GM21737 (cell line): ENCODE measurements around the gene GDPGP1.
"Not testable (repeated sequence)": the region's sequence is repeated elsewhere in the genome, so short reads cannot be mapped to it uniquely, and the experiment has no call there.

ENCODE experiments used
- ATAC-seq: cut with Tn5 transposase; IDR thresholded peaks from one replicate; pipeline ENCODE4 v1.9.1; 2021; ENCODE audit warnings: mild to moderate bottlenecking, moderate library complexity; ENCODE audit not compliant: unreplicated experiment

The GDPGP1 gene

GRCh38 chr15:90234096-90234988 is at the start of gene GDPGP1:
Gene GDPGP1, plus strand, starts transcription at chr15:90234209. Its CDS starts 6,700 bp downstream, at chr15:90240909.
- no peak for ATAC-seq

GRCh38 chr15:90184786-90185704 is 49.0 kb upstream of the GDPGP1 start:
- peak; percentile 69 for ATAC-seq

GRCh38 chr15:90187257-90187868 is 46.6 kb upstream of the GDPGP1 start:
- no peak for ATAC-seq

GRCh38 chr15:90188065-90188464 is 45.9 kb upstream of the GDPGP1 start:
- ATAC-seq, result not testable (repeated sequence)

DNA sequence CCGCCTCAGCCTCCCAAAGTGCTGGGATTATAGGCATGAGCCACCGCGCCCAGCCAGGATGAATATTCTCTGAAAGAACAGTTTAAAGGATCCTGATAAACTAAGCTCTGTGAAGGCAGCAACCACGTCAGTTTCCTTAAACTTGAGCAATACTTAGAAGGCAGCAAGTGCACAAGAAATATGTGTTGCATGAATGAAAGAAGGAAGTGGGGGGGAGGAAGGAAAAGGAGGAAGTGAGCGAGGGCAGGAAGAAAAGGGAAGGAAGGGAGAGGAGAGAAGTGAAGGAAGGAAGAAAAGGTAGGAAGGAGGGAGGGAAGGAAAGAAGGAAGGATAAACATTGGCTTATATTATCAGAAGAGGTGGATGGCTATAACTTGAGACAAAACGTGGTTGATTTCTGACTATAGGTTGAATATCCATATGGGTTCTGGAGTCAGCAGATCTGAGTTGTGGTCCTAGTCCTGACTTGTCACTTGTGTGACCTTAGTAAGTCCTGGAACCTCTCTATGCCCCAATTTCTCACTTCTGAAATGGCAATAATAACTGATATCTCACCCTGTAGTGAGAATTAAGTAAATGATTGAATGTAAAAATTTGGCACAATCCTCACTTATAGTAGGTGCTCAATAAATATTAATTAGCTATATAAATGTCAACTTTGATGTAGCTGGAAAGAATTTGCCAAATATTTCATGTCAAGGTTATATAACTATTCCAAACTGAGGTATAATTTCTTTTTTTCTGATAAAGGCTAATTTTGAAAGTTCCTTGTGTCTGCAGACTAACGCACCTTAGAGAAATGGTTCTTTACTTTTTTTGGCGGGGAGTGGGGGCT is 44.9 kb upstream of the GDPGP1 start:
- ATAC-seq, result no peak

DNA sequence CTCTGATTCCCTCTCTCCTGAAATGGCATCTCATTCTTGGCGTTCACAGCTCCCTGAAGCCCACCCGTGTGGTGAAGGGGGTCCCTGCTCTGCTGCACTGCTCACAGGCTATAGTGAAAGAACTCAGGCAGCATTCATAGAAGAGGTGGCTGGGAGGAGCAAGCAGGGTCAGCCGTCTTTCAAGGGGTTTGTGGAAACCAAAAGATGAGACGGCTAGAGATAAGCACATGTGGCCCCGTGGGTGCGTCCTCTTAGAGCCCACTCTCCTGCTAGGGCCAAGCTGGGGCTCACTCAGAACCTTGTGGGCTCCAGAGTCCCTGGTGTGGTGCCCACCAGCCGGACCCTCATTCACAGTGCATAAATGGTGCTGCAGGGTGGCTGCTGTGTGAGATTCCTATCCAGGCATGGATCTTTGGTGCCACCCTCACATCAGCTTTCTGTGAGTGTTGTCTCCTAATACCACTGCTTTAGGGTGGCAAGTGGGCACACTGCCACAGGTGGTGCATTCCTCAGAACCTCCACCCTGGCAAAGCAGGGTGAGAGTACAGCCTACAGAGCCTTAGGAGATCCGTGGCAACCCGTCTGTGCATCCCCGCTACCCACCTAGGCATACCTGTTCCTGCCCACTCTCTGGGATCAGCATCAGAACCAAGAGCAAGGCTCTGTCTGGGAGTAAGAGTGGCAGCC is 44.1 kb upstream of the GDPGP1 start:
- ATAC-seq, result no peak

- peak; percentile 40 for ATAC-seq
Observed at GRCh38 chr15:90190606-90191343, 43.2 kb upstream of the GDPGP1 start.

DNA sequence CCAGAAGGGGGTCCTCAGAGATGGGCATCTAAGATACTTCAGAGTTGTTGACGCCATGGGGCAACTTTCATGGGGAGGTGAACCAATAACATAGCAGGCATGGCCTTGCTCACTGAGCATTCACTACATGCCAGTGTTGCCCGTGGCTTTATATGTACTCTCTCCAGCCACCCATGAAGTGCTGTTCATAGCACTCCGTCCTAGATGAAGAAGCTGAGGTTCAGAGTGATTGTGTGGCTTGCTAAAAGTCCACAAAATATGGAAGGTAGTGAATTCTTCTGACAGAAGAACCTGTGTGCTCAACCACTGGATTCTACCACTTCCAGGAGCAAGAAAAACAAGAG is 42.7 kb upstream of the GDPGP1 start:
- peak; percentile 19 for ATAC-seq

DNA sequence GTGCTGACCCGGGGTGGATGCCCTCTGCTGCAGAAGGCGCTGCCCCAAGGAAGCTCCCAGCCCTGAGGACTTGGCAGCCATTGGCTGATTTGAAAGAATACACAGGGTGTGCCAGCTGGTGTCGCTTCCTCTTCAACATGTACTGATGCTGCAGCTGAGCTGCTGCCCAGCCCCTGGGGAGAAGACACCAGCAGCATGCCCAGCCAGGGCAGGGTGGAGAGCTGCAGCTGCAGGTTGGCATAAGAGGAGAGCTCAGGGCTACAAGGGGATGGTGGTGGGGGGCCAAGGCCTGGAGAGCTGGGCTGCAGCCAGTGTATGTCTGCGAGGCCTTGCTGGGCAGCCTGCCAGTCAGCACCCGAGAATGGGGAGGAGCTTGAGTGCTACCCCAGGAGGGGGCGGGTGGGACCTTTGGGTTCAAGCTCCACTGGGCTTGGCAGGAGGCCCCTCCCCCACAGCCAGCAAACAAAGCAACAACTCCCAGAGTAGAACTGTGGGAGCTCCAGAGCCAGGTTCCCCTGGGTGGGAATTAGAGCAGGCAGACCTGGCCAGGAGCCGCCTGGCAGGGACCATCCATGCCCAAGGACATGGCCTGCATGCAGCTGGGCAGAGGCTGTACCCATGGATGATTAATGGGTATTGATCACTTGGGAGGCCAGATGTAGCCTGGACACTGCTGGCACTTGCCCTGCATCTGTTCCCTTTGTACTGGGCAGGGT is 42.1 kb upstream of the GDPGP1 start:
- peak; percentile 61 for ATAC-seq

DNA sequence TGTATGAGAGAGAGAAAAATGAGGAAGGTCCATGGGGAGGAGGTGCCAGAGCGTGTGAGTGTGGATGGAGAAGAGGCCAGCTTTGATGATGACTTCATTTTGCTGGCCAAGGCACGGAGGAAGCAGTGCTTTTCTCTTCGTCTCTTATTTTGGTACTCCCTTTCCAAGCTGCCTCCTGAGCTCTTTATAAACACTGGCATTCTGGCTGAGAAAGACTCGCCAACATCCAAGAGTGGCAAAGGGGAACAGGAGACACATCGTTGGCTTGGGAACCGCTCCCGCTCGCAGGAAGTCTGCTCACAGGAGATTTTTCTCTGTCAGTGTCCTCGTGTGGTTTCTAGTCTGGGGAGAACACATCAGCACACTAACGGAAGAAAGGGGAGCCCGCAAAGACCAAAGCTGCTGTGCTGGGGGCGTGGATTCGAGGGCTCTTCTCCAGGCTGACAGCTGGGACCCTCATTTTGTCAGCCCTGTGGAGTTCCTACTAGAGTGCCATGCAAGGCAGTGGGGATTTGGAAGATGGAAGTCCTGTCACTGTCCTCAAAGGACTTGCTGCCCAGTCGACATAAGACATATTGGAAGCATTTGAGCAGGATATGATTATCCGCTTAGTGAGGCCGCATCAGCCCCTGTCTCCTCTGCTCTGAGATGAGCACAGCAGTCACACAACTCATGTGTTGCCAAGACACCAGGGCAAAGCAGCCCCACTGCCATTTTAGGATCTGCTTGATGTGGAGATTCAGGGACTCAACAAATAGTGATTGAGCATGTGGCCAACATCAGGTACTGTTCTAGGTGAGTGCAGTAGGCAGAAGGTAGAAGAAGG is 40.8 kb upstream of the GDPGP1 start:
- ATAC-seq, result no peak

DNA sequence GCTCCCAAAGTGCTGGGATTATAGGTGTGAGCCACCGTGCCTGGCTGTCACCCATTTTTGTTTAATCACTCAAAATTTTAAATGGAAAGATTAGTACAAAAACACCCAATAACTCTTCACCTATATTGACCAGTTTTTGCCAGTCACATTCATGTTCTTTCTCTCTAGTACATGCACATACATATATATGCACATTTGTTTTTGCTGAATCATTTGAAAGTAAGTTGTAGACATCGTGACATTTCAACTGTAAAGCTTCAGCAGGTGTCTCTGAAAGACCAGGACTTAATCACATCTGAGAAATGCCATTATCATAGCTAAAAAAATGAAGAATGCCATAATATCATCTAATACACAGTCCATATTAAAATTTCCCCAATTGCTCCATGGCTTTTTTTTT is 39.4 kb upstream of the GDPGP1 start:
- no peak for ATAC-seq

DNA sequence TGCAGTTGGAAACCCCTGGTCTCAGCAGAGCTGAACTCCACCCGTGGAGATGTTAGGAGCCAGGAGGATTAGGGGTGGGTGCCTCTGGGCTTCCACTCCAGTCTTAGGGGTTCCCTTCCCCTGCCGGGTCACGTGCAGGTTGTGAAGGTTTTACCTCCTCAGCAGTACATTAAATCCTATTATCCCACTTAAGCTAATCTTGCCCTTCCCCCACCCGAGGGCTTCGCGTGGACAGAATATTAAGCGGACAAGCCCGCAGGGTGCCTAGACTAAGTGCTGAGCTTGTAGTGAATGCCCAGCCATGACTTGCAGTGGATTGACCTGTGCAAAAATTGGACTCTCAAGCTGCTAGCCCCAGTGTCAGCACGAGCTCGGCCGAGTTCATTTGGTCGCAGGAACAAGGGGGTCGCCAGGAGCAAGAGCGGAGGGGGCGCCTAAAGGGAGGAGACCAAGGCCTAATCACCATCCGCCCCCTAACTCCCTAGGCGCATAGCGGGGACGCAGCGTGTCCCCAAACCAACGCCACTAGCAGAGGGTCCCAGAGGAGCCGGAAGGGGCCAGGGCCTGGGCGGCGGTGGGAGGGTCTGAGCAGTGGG is 33.4 kb upstream of the GDPGP1 start:
- ATAC-seq, result no peak

GRCh38 chr15:90201130-90201943 is 32.7 kb upstream of the GDPGP1 start, which contains the start of gene SEMA4B:
Gene SEMA4B, plus strand, starts transcription at chr15:90201330. Its CDS starts 249 bp downstream, at chr15:90201579.
- ATAC-seq, result peak; percentile 84

- ATAC-seq, result no peak
Observed at GRCh38 chr15:90201944-90202375, 32.0 kb upstream of the GDPGP1 start.

GRCh38 chr15:90202929-90203328 is 31.1 kb upstream of the GDPGP1 start:
- no peak for ATAC-seq

DNA sequence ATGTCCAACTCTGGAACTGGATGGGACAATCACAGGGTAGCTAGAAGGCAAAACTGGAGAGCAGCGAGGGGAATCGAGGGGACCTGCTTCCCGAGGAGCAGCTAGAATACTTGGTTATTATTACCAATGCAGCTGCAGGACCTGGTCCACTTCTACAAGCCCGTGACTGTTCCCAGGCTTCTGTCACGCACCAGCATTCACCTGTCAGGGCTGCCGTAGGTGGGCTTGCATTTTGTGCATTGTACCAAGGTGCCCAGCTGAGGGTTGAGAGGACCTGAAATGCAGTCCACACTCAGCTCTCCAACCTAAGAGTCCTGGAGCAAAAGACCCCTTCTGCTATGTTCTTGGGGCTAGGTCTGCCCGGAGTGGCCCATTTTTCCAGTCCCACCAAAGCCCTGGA is 30.5 kb upstream of the GDPGP1 start:
- ATAC-seq, result no peak
